ENCODE results near the gene TMEM87B. TPM values are rescaled to one million over a fixed set of nuclear protein-coding genes. Genes with fewer than 3 reads are reported as not detected.

Gene TMEM87B, protein sequence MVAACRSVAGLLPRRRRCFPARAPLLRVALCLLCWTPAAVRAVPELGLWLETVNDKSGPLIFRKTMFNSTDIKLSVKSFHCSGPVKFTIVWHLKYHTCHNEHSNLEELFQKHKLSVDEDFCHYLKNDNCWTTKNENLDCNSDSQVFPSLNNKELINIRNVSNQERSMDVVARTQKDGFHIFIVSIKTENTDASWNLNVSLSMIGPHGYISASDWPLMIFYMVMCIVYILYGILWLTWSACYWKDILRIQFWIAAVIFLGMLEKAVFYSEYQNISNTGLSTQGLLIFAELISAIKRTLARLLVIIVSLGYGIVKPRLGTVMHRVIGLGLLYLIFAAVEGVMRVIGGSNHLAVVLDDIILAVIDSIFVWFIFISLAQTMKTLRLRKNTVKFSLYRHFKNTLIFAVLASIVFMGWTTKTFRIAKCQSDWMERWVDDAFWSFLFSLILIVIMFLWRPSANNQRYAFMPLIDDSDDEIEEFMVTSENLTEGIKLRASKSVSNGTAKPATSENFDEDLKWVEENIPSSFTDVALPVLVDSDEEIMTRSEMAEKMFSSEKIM
- total RNA-seq, result 15.2 and 75.4 TPM in 2 replicates

DNA sequence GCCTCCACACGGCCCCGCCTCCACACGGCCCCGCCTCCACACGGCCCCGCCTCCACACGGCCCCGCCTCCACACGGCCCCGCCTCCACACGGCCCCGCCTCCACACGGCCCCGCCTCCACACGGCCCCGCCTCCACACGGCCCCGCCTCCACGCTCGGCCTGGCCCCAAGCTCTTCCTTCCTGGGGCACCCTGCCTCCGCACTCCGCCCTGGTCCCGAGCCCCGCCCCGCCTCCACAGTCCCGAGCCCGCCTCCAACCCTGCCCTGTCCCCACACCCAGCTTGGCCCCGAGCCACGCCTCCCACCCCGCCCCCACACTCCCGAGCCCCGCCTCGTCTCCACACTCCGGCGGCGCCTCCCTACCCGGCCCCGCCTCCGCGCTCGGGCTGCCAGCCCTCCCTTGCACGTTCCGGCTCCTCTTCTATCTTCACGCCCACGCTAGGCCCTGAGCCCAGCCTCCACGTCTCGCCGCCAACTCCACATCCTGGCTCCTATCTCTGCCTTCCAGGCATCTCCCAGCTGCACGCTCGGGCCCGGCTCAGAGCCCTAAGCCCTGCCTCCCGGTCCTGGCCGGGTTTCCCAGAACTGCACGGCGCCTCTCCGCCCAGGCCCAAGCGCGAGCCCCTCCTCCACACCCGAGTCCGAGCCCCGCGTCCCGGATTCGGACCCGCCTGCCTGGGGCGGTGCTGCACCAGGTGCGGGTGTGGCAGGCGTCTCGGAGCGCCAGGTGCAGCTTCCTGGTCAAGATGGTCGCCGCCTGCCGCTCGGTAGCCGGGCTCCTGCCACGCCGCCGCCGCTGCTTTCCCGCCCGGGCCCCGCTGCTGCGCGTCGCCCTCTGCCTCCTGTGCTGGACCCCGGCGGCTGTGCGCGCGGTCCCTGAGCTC lies at the start of gene TMEM87B:
Gene TMEM87B, plus strand, starts transcription at position 423 of the 883 bp plus-strand sequence. Its CDS starts 323 bp downstream, at position 746.

DNA sequence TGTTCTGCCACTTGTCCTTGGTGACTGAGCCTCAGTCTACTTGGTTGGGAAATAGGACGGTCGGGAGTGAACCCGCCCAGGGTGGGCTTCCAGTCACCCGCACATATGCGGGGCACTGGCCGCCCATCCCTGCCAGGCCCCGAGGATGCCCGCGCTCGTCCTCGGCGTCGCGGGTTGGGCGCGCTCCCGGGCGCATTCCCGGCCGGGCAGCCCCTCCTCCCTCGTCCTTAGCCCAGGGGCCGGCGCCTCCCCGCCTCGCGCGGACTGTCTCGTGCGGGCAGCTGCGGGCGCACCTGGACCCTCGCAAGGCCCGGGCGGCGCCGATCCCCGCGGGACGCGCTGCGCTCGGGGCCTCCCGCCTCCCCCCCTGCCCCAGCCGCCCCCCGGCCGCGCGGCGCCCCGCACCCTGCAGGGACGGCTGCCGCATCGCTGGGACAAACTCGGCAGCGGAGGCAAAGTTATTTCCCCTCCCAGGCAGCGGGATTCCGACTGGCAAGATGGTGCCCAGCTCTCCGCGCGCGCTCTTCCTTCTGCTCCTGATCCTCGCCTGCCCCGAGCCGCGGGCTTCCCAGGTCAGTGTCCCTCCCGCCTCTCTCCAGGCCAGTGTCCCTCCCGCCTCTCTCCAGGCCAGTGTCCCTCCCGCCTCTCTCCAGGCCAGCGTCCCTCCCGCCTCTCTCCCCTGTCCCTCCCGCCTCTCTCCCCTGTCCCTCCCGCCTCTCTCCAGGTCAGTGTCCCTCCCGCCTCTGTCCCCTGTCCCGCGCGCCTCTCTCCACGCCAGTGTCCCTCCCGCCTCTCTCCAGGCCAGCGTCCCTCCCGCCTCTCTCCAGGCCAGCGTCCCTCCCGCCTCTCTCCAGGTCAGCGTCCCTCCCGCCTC lies 83.3 kb downstream of the TMEM87B start, which contains the start of gene FBLN7:
Gene FBLN7, plus strand, starts transcription at position 227 of the 874 bp plus-strand sequence. Its CDS starts 271 bp downstream, at position 498.

Other genes with a start within 250 kb of the TMEM87B start
- 41.6 and 98.9 TPM in 2 replicates for gene ANAPC1, start 171.1 kb upstream of the TMEM87B start, total RNA-seq
- 11.2 and 44.7 TPM in 2 replicates for gene MERTK, start 156.7 kb upstream of the TMEM87B start, total RNA-seq
- gene FBLN7, start 83.1 kb downstream of the TMEM87B start, total RNA-seq, result 1.3 and 4.4 TPM in 2 replicates
- 2.3 and 10.9 TPM in 2 replicates for gene ZC3H8, start 199.8 kb downstream of the TMEM87B start, total RNA-seq
- 1.8 and 2.2 TPM in 2 replicates for gene ZC3H6, start 220.3 kb downstream of the TMEM87B start, total RNA-seq

Measured in bladder microvascular endothelial cell (primary cell).